Measurements from ENCODE around the gene SMIM31. TPM values are rescaled to one million over a fixed set of nuclear protein-coding genes. Genes with fewer than 3 reads are reported as not detected.
A peak's percentile ranks its signal among the peaks of the same experiment; 100 is the strongest.

SMIM31 gene
- total RNA-seq, 1 experiment from 2014 or later = not detected

- Histone ChIP-seq H3K4me2 (ENCODE audit: insufficient read depth, insufficient read length, low read length) (no peak overlapping the region), H2BK120ac (ENCODE audit: low read depth, low read length, poor library complexity, severe bottlenecking) (no peak overlapping the region), H3K9ac (ENCODE audit: extremely low read depth, insufficient read length, low read length) (no peak overlapping the region), H4K20me1 (ENCODE audit: control insufficient read depth, insufficient read depth, insufficient read length) (no peaks in the 10 kb centered on the region), H3K4me1 (ENCODE audit: insufficient read depth, low read length) (no peaks in the 10 kb centered on the region), H3K27ac (ENCODE audit: insufficient read length, low read depth, low read length) (no peak overlapping the region), H3K14ac (ENCODE audit: insufficient read depth, low read length) (no peak overlapping the region), H3K18ac (ENCODE audit: insufficient read length, low read depth, low read length) (no peak overlapping the region), H3K56ac (ENCODE audit: insufficient read length, low read depth, low read length) (no peak overlapping the region), H3K9me3 (ENCODE audit: control insufficient read depth, low read depth, low read length) (no peaks in the 10 kb centered on the region), H2BK5ac (ENCODE audit: insufficient read length, low read length) (no peak overlapping the region), H2BK20ac (ENCODE audit: low read depth, low read length, poor library complexity, severe bottlenecking) (no peak overlapping the region), H3T11ph (ENCODE audit: low read length) (no peak overlapping the region), H2BK15ac (ENCODE audit: low read depth, low read length) (no peak overlapping the region), H3K27me3 (ENCODE audit: insufficient read depth, low read length) (no peaks in the 10 kb centered on the region), H2BK12ac (ENCODE audit: insufficient read length, low read depth, low read length) (no peak overlapping the region), H3K23me2 (ENCODE audit: insufficient read length, low read depth, low read length, poor library complexity, severe bottlenecking) (no peaks in the 10 kb centered on the region), H2AFZ (ENCODE audit: low read length) (peak overlapping the region; percentile 23), H4K5ac (ENCODE audit: insufficient read length, low read depth, low read length) (no peak overlapping the region), H3K4ac (ENCODE audit: low read depth, low read length) (no peak overlapping the region), H2AK5ac (ENCODE audit: insufficient read length, low read length) (no peak overlapping the region), H4K91ac (ENCODE audit: insufficient read length, low read depth, low read length) (no peak overlapping the region), H3K79me2 (ENCODE audit: insufficient read depth, low read length) (no peaks in the 10 kb centered on the region), H3K23ac (ENCODE audit: insufficient read length, low read depth, low read length) (no peak overlapping the region), H3K79me1 (ENCODE audit: insufficient read depth, low read depth, low read length, poor library complexity, severe bottlenecking) (no peaks in the 10 kb centered on the region), H4K8ac (replicated peaks; ENCODE audit: insufficient read length, low read depth, low read length) (no peak overlapping the region)
- WGBS (ENCODE audit: extremely low coverage, insufficient read length, low lambda C conversion rate) = no CpG with 5 or more reads among the region's 4 CpGs
- Mint-ChIP-seq H3K27me3 (ENCODE audit: low read depth) (no peaks in the 10 kb centered on the region), H3K27ac (peak overlapping the region; percentile 35 to 84 (median 42); a peak in 6 of 7 replicates), H3K4me3 (no peak overlapping the region), H3K36me3 (ENCODE audit: insufficient read depth in 1 of 3, low read depth in 3 of 3) (peaks cover 0 to 2% (median 0%) of the 10 kb centered on the region in 3 experiments; a peak in 1 of 7 replicates), H3K9me3 (peaks cover 0 to 1% of the 10 kb centered on the region in 2 experiments; a peak in 1 of 5 replicates), H3K4me1 (peaks cover 28 to 32% of the 10 kb centered on the region in 2 experiments)
- no peak for TF ChIP-seq CTCF (conservative IDR thresholded peaks at IDR 0.05)
- no peak for DNase-seq
Observed at GRCh38 chr4:164846566-164846965, 92.6 kb downstream of the SMIM31 start.
